ENCODE results near the gene CST6. TPM values are rescaled to one million over a fixed set of nuclear protein-coding genes. Genes with fewer than 3 reads are reported as not detected.
"Not testable (repeated sequence)": the region's sequence is repeated elsewhere in the genome, so short reads cannot be mapped to it uniquely, and the experiment has no call there.

Gene CST6
- polyA plus RNA-seq, 12 donors, result 0.66 to 2.2 (median 0.88) TPM; not detected in 9

DNA sequence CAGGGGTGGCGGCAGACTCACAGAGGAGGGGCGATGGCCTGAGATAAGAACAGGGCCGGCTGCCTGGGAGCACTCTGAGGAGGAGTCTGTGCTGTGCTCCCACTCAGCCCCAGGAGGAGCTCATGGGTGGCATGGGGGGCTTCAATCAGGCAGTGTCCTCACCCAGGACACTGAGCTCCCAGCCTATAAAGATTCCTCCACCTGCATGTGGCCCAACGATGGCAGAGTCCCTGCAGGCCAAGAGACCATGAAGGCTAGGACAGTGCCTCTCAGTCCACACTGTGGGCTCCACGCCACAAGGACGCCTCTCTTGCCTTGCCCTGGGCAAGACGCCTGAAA is 1.9 kb downstream of the CST6 start:
- no peak for DNase-seq

DNA sequence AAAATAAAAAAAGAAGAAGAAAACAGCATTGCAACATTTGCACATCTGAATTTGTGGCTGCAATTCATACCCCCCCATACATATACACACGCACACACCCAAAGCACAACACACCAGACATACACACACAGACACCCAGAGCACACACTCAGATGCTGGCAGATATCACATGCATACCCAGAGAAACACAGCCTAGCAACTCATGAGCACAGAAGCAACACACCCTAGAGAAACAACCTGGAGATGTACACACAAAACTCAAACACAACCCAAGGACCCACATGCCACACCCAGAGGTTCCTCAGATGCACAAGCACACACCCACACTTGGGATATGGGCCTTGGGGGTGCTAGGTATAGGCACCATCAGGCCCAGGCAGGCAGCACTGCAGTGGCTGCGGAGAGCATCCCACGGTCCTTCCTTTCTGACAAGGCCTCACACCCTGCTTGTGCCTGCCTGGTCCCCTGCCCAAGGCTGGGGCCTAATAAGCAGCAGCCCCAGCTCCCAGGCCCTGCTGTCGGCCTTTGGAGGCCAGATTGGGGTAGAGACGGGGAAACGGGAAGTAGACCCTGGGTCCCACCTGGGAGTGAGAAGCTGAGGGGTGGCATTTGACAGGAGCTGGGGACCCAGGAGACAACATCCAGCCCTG is 3.1 kb downstream of the CST6 start:
- DNase-seq, result no peak

DNA sequence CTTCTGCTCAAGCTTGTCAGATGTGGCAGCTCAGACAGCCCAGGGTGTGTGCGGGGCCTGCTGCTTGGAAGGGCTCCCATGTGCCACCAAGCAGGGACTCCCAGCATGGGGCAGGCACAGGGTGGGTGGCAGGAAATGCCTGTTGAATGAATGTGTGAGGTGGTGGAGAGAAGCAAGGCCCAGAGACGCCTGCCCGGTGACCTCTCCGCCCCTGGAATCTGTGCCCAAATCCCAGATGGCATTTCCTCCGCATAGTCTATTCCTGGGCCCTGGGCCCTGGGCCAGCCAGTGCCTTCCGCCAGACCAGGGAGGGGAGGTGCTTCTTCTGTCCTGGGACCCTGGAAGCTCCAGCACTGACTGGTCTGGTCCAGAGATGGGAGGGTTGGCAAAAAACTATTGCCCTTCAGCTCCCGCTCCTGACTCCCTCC is 3.7 kb downstream of the CST6 start:
- DNase-seq, result no peak

- no peak for DNase-seq
Measured at GRCh38 chr11:66015936-66016792, 4.4 kb downstream of the CST6 start.

- DNase-seq, result no peak
Measured at GRCh38 chr11:66016793-66017177, 5.0 kb downstream of the CST6 start.

DNA sequence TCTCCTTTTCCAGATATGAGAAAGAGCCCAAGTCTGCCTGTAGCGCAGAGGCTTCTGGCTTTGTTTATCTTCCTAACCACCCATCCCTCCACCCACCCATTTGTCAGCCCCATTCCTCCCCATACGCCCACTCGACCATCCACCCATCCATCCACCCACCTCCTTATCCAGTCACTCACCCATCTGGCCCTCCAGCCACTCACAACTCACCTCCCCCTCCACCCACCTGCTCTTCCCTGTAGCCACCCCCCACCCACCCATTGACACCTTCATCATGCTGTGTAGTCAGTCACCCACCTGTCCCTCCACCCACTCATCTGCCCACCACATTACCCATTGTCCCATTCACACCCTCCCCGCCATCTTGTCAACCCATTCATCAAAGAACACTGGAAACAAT is 5.5 kb downstream of the CST6 start:
- DNase-seq, result no peak

GRCh38 chr11:66020212-66020611 is 8.4 kb downstream of the CST6 start:
- DNase-seq, result no peak

- DNase-seq, result no peak
Measured at GRCh38 chr11:66020618-66021357, 9.0 kb downstream of the CST6 start.

GRCh38 chr11:66022401-66023185 is 10.8 kb downstream of the CST6 start:
- DNase-seq, result peak; percentile 61

DNA sequence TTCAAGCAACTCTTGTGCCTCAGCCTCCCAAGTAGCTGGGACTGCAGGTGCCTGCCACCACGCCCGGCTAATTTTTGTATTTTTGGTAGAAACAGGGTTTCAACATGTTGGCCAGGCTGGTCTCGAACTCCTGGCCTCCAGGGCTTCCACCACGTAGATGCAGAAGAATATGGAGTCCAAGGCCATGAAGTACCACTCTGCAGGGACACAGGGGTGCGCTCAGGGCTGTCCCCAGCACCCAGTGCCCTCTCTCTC is 11.3 kb downstream of the CST6 start:
- not testable (repeated sequence) for DNase-seq

DNA sequence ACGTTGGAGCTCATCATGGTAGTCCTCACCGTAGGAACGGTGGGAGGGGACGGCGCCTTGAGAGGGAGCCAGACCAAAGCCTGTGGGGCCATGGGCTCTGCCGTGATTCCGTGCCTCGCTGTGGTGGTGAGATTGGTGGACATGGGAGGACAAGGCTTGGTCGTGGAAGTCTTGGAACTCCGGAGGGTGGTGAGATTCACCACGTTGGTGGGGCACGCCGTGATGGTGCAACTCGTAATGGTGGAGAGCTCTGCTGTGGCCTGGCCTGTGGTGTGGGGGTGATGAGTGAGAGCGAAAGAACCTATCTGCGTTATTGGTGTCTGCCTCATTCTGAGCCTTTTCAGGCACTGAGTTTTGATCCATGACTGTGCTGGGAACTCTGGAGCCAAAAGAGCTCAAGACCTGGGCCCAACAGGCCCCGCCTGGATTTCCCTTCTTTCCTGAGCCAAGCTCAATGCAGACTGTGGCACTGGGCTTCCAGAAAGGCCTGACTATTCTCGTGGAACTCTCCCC is 14.3 kb downstream of the CST6 start, which contains the start of gene CATSPER1:
CATSPER1 (minus strand) TSS at position 463 of the 513 bp plus-strand sequence; CDS start at position 363, 100 bp downstream.
- DNase-seq, result no peak

DNA sequence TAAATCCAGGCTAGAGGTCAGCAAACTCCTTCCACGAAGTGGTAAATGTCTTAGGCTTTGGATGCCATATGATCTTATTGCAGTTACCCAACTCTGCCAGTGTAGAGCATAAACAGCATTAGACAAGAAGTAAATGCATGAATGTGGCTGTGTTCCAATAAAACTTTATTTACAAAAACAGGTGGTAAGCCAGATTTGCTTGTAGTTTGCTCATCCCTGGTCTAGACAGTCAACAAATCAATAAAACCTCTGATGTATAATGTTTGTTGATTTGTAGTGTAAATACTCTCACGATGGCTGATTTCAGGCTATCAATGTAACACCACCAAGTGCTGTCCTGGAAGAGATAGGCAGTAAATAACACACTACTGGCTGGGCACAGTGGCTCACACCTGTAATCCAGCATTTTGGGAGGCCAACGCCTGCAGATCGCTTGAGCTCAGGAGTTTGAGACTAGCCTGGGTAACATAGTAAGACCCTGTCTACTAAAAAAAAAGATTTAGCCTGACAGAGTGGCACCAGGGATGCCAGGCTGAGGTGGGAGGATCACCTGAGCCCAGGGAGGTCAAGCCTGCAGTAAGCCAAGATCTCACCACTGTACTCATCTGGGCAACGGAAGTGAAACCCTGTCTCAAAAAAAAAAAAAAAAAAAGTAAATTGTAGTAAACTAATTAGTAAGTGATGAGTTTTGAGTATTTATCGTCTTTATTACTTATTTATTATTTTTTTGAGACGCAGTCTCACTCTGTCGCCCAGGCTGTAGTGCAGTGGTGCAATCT is 21.3 kb downstream of the CST6 start:
- DNase-seq, result no peak

DNA sequence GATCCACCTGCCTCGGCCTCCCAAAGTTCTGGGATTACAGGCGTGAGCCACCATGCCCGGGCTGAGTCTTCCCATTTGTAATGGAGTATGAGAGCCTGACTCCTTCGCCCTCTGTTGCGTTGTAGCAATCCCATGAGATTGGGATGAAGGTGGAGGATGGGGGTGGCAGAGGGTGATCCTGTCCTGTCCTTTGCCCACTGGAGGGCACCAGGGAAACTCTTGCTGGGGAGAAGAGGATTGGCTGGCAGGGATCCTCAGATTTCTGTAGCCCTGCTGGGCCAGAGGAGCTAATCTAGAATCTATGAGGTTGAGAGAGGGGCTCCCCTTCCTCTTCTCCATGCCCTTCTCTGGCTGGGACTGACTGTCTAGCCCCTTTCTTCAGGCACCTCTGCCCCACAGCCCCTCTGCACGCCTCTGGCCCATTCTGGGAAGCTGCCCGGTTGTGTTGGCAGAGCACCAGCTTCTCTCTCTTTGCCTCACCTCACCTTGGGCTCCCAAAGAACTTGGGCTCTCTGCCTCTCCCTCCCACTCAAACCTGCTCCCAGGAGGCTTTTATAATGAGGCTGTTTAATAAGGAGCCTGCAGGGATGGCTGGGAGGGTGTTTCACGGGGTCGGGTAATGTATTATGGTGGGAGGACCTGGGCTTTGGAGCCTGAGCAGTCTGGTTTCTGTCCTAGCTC is 24.0 kb downstream of the CST6 start:
- DNase-seq, result no peak

DNA sequence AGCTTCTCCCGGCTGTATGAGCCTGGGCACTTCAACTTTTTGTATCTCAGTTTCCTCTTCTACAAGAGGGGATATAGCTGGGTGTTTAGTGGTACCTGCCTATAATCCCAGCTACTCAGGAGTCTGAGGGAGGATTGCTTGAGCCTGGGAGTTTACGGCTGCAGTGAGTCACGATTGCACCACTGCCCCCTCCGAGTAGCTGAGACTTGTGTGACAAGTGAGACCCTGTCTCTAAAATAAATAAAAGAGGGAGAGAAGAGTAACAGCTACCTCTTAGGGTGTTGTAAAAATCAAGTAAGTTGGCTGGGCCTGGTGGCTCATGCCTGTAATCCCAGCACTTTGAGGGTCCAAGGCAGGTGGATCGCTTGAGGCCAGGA is 24.5 kb downstream of the CST6 start:
- DNase-seq, result no peak

DNA sequence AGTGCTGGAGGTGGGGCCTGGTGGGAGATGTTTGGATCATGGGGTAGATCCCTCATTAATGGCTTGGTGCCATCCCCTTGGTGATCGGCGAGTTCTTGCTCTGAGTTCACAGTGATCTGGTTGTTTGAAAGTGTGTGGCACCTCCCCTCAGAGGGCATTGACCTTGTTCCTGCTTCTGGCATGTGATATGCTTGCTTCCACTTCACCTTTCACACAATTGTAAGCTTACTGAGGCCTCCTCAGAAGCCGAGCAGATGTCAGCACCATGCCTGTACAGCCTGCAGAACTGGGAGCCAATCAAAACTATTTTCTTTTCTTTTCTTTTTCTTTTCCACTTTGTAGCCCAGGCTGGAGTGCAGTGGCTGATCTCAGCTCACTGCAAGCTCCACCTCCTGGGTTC is 25.5 kb downstream of the CST6 start:
- no peak for DNase-seq

GRCh38 chr11:66039765-66040164 is 28.0 kb downstream of the CST6 start:
- DNase-seq, result no peak

GRCh38 chr11:66042227-66042995 is 30.6 kb downstream of the CST6 start:
- no peak for DNase-seq

DNA sequence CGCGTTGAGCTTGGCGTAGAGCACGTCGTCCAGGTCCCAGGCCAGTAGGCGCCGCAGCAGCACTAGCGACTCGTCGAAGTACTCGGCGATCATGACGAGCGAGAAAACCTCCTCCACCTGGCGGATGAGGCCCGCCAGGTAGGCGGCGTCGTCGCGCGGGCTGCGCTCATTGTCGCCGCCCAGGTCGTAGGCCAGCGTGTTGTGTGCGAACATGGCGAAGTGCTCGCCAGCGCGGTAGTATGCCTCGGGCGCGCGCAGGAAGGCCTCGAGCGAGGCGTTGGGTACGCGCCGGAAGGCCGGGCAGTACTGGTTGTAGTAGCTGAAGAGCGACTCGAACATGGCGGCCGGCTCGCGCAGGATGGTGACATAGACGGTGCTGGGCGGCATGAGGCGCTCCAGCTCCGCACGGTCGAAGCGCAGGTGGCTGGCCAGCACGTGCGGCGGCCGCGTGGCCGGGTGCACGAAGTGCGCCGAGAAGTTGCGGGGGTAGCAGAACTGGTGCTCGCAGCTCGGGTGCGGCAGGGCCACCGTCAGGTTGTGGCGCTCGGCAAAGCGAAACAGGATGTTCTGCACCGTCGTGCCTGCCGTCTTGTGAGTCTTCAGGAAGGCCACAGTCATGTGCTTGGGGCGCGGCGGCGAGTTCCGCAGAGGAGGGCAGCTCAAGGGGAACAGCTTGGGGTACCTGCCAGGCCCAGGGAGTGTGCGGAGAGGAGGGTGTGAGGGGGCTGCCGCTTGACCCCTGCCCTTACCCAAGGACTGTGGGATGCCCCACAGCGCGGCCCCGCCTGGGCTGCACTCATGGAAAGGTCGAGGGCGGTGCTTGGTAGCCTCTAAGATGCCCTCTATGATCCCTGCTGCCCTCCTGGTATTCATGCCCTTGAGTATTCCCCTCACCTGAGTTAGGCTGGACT is 31.4 kb downstream of the CST6 start:
- no peak for DNase-seq

DNA sequence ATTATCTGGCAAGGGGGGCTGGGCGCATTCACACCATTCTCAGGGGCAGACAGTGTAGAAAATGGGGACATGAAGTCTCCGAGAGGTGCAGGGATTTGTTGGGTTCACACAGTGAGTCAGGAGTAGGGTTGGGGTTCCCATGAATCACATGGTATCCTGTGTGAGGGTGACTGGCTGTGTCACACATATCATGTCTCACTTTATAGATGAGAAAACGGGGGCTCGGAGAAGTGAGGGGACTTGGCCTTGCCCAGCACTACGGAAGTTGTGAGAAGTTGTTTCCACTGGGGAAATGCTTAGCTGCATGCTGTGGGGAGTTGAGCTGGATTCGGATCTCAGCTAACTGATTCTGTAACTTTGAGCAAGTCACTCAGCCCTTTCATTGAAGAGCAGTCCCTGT is 32.9 kb downstream of the CST6 start:
- no peak for DNase-seq

All from muscle of arm (tissue), 12 donors.